ENCODE results near the gene MYO5B. TPM values are rescaled to one million over a fixed set of nuclear protein-coding genes. Genes with fewer than 3 reads are reported as not detected.

MYO5B gene
- total and polyA plus RNA-seq, 2 donors (not counting 1 experiment from before 2014, with no cell fraction given): 0.30 to 1.7 TPM

DNA sequence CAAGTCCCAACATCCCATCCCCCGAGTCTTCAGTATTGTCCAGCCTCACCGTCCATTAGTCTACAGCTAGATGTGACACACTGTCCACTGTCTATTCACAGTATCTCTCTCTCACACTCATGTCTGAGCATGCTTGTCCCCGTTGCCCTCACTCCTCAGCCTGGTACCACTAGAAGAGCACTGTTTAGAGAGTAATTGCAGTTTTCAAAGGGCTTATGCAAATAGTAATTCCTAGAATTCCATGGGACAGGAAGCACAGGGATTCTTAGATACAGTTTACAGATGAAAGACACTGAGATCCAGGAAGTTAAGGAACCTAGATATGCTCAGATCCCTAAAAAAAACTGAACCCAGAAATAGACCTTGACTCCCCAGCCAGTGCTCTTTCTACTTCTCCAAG lies 125.5 kb downstream of the MYO5B start:
- CTCF ChIA-PET: no interaction called here
- Histone ChIP-seq H4K20me1 (ENCODE audit: control insufficient read depth, insufficient read depth, low read length, poor library complexity, severe bottlenecking) (no peaks in the 10 kb centered on the region), H3K36me3 (replicated peaks in 1 of 2; ENCODE audit: control extremely low read depth in 1 of 2, control insufficient read depth in 1 of 2, extremely low read depth in 1 of 2, insufficient read depth in 2 of 2, low read length in 1 of 2) (no peaks in the 10 kb centered on the region), H3K27me3 (replicated peaks in 1 of 4; ENCODE audit: control extremely low read depth in 1 of 4, control insufficient read depth in 3 of 4, insufficient read depth in 4 of 4, low read length in 3 of 4) (peaks cover 0 to 6% (median 2%) of the 10 kb centered on the region in 4 experiments), H2AFZ (ENCODE audit: insufficient read depth, low read depth, low read length, poor library complexity, severe bottlenecking) (no peak overlapping the region), H3K4me2 (replicated peaks; ENCODE audit: low read depth, low read length, poor library complexity, severe bottlenecking) (no peak overlapping the region), H3K4me3 (ENCODE audit: control extremely low read depth in 1 of 5, extremely low read depth in 1 of 5, insufficient read depth in 1 of 5, low read depth in 2 of 5, low read length in 4 of 5) (no peak overlapping the region), H3K4me1 (ENCODE audit: control insufficient read depth in 2 of 2, insufficient read depth in 2 of 2, low read length in 2 of 2) (no peaks in the 10 kb centered on the region), H3K79me2 (ENCODE audit: control insufficient read depth, insufficient read depth, low read length) (no peaks in the 10 kb centered on the region), H3K9ac (ENCODE audit: low read length) (no peak overlapping the region), H3K27ac (ENCODE audit: low read length in 2 of 2) (no peak overlapping the region), H3K9me3 (ENCODE audit: control extremely low read depth in 1 of 3, control insufficient read depth in 2 of 3, insufficient read depth in 1 of 3, low read length in 2 of 3) (no peaks in the 10 kb centered on the region)
- Mint-ChIP-seq H3K4me3 (no peak overlapping the region), H3K4me1 (no peaks in the 10 kb centered on the region), H3K27me3 (peaks cover 30% of the 10 kb centered on the region), H3K9me3 (ENCODE audit: insufficient read depth) (no peaks in the 10 kb centered on the region), H3K27ac (no peak overlapping the region)
- 96% methylated on average over 3 of the region's 3 CpGs for WGBS (ENCODE audit: insufficient coverage)
- POLR2A ChIA-PET: no interaction called here
- TF ChIP-seq CTCF (IDR thresholded peaks at IDR 0.05) (no peak), EZH2 (IDR thresholded peaks at IDR 0.05; ENCODE audit: borderline replicate concordance, insufficient read depth, low read depth, low read length, poor library complexity, severe bottlenecking) (no peak)
- DNase-seq: no peak
- intact Hi-C loops (cut with micrococcal nuclease): no loop called here
- no peak for ATAC-seq (ENCODE audit: low read depth)

- DNase-seq (no peak), ATAC-seq (ENCODE audit: low read depth) (no peak)
- H3K27me3 Mint-ChIP-seq: peaks cover 33% of the 10 kb centered on the region
- 94% methylated on average over 4 of the region's 4 CpGs for WGBS (ENCODE audit: insufficient coverage)
- Histone ChIP-seq H3K9ac (ENCODE audit: low read length) (no peak overlapping the region), H3K27me3 (replicated peaks in 1 of 4; ENCODE audit: control extremely low read depth in 1 of 4, control insufficient read depth in 3 of 4, insufficient read depth in 4 of 4, low read length in 3 of 4) (peaks cover 0 to 6% (median 1%) of the 10 kb centered on the region in 4 experiments), H3K36me3 (replicated peaks in 1 of 2; ENCODE audit: control extremely low read depth in 1 of 2, control insufficient read depth in 1 of 2, extremely low read depth in 1 of 2, insufficient read depth in 2 of 2, low read length in 1 of 2) (no peaks in the 10 kb centered on the region), H4K20me1 (ENCODE audit: control insufficient read depth, insufficient read depth, low read length, poor library complexity, severe bottlenecking) (no peaks in the 10 kb centered on the region), H3K27ac (ENCODE audit: low read length in 2 of 2) (no peak overlapping the region), H3K4me1 (ENCODE audit: control insufficient read depth in 2 of 2, insufficient read depth in 2 of 2, low read length in 2 of 2) (no peaks in the 10 kb centered on the region), H3K4me3 (ENCODE audit: control extremely low read depth in 1 of 5, extremely low read depth in 1 of 5, insufficient read depth in 1 of 5, low read depth in 2 of 5, low read length in 4 of 5) (no peak overlapping the region), H3K4me2 (replicated peaks; ENCODE audit: low read depth, low read length, poor library complexity, severe bottlenecking) (no peak overlapping the region), H2AFZ (ENCODE audit: insufficient read depth, low read depth, low read length, poor library complexity, severe bottlenecking) (no peak overlapping the region), H3K9me3 (ENCODE audit: control extremely low read depth in 1 of 3, control insufficient read depth in 2 of 3, insufficient read depth in 1 of 3, low read length in 2 of 3) (no peaks in the 10 kb centered on the region), H3K79me2 (ENCODE audit: control insufficient read depth, insufficient read depth, low read length) (no peaks in the 10 kb centered on the region)
- H3K4me1 Mint-ChIP-seq: no peaks in the 10 kb centered on the region
- H3K4me3 Mint-ChIP-seq: no peak overlapping the region
- ChIA-PET CTCF (no interaction called here), POLR2A (no interaction called here)
- H3K9me3 Mint-ChIP-seq (ENCODE audit: insufficient read depth): no peaks in the 10 kb centered on the region
- TF ChIP-seq CTCF (IDR thresholded peaks at IDR 0.05): no peak
- no peak for TF ChIP-seq EZH2 (IDR thresholded peaks at IDR 0.05; ENCODE audit: borderline replicate concordance, insufficient read depth, low read depth, low read length, poor library complexity, severe bottlenecking)
- intact Hi-C loops (cut with micrococcal nuclease): no loop called here
- no peak overlapping the region for H3K27ac Mint-ChIP-seq
Observed at GRCh38 chr18:50065527-50065926, 129.4 kb downstream of the MYO5B start.

Data from B cell (primary cell).